ENCODE data around the gene WFDC10B.
"Not testable (repeated sequence)": the region's sequence is repeated elsewhere in the genome, so short reads cannot be mapped to it uniquely, and the experiment has no call there.

Gene WFDC10B

DNA sequence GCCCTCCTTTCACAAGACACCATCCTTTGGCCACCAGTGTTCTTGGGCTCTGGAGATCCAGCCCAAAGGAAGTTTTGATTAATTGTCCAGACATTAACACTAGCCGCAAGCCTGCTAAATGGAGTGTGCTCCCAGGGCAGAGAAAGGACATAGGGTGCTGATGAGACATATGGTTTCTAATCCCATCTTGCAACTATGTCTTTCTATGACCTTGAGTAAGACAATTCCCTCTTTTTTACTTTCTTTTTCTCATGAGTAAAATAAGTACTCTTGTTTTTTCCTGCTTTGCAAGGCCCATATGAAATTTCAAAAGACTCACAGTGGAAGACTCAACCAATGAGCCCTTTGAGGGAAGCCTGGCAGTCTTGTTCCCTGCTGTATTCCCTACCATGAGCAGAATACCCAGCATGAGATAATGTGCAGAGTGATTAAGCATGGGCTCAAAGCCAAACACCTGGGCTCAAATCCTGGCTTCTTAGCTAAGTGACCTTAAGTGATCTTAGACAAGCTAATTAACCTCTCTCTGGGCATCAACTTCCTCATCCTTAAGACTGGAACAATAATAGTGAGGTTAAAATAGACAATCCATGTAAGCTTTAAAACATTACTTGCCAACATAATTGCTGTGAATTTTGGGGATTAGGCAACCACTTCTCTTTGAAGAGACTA is at the start of gene WFDC10B:
TSS of gene WFDC10B (minus strand) at position 51 of the 669 bp plus-strand sequence. CDS start 19,027 bp downstream, outside the sequence.
- DNase-seq (ENCODE audit: low read depth in 2 of 3, low spot score in 1 of 3): no peak

GRCh38 chr20:45752746-45753145 is 47.9 kb upstream of the WFDC10B start:
- DNase-seq (ENCODE audit: low read depth in 2 of 3, low spot score in 1 of 3): no peak

DNA sequence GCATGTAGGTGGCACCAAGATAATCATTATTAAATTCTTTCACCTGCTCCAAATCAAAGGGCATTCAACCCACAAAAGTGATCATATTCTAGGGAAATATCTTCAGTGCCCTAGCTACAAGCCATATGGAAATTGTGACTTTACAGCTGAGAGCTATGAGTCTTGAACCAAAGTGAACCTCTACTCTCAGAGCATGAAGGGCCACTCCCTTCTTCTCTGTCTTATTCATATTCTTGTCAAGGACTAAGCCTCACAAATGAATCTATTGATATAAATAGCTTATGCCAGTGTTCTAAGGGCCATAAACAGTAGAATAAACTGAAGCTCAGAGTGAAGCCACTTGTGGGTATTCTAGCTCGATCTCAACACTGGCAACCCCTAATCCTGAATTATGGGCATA is 46.9 kb upstream of the WFDC10B start:
- DNase-seq (ENCODE audit: low read depth in 2 of 3, low spot score in 1 of 3): no peak

- no peak for DNase-seq (ENCODE audit: low read depth in 2 of 3, low spot score in 1 of 3)
Measured at GRCh38 chr20:45745015-45745414, 40.2 kb upstream of the WFDC10B start.

GRCh38 chr20:45742596-45742995 is 37.8 kb upstream of the WFDC10B start:
- no peak for DNase-seq (ENCODE audit: low read depth in 2 of 3, low spot score in 1 of 3)

DNA sequence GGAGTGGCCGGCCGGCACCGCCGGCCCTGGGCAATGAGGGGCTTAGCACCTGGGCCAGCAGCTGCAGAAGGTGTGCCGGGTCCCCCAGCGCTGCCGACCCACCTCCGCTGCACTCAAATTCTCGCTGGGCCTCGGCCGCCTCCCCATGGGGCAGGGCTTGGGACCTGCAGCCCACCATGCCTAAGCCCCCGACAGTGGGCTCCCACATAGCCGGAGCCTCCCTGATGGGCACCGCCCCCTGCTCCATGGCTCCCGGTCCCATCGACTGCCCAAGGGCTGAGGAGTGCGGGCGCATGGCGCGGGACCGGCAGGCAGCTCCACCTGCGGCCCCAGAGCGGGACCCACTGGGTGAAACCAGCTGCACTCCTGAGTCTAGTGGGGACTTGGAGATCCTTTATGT is 31.2 kb upstream of the WFDC10B start:
- DNase-seq (ENCODE audit: low read depth in 2 of 3, low spot score in 1 of 3): no peak

DNA sequence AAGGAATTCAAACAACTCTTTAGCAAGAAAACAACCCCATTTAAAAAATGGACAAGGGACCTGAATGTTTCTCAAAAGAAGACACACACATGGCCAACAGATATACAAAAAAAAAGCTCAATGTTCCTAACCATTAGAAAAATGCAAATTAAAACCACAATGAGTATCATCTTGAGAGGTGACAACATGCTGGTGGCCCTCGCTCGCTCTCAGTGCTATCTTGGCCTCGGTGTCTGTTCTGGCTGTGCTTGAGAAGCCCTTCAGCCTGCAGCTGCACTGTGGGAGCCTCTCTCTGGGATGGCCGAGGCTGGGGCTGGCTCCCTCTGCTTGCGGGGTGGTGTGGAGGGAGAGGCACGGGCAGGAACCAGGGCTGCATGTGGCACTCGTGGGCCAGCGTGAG is 30.7 kb upstream of the WFDC10B start:
- no peak for DNase-seq (ENCODE audit: low read depth in 2 of 3, low spot score in 1 of 3)

GRCh38 chr20:45732199-45732598 is 27.4 kb upstream of the WFDC10B start:
- no peak for DNase-seq (ENCODE audit: low read depth in 2 of 3, low spot score in 1 of 3)

DNA sequence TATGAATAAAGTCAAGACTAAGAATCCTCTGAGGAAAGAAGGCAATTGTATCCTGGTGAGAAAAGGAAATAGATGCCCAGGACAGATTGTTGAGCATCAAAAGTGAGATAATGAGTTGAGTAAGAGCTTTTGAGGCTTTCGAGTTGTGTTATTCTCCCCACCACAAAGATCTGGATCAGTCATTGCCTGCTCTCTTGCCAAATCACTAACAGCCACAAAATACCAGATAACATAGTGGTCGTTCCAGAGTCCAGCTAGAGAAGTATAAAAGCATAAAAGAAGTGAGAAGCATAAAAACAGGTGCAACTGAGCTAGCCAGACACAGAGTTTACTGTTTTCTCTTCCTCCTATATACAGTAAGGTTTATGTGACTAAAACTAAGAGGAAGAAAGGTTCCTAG is 22.2 kb upstream of the WFDC10B start:
- DNase-seq (ENCODE audit: low read depth in 2 of 3, low spot score in 1 of 3): no peak

- DNase-seq (ENCODE audit: low read depth in 2 of 3, low spot score in 1 of 3): no peak
Measured at GRCh38 chr20:45725134-45725533, 20.3 kb upstream of the WFDC10B start.

- no peak for DNase-seq (ENCODE audit: low read depth in 2 of 3, low spot score in 1 of 3)
Measured at GRCh38 chr20:45722047-45722446, 17.2 kb upstream of the WFDC10B start, which contains the start of gene SPINT4. Gene SPINT4, plus strand, starts transcription at chr20:45722347. Its CDS starts 21 bp downstream, at chr20:45722368.

- not testable (repeated sequence) for DNase-seq (ENCODE audit: low read depth in 2 of 3, low spot score in 1 of 3)
Measured at GRCh38 chr20:45716141-45716688, 11.4 kb upstream of the WFDC10B start.

DNA sequence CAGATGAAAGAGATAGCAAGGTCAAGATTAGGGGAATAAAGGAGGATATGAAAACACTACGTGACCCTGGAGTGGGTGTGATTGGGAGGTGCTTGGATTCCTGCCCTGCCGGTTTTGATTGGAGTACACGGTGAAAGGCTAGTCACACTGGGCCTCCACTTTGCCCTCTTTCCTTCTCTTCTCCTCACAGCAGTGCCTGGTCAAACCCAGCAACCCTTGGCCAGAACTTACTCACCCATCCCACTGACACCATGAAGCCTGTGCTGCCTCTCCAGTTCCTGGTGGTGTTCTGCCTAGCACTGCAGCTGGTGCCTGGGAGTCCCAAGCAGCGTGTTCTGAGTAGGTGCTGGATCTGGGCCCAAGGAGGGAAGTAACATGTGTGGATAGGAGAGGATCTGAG is 2.9 kb downstream of the WFDC10B start, which contains the start of gene WFDC13:
TSS of gene WFDC13 (plus strand) at position 166 of the 400 bp plus-strand sequence. CDS start at position 252, 86 bp downstream.
- DNase-seq (ENCODE audit: low read depth in 2 of 3, low spot score in 1 of 3): no peak

DNA sequence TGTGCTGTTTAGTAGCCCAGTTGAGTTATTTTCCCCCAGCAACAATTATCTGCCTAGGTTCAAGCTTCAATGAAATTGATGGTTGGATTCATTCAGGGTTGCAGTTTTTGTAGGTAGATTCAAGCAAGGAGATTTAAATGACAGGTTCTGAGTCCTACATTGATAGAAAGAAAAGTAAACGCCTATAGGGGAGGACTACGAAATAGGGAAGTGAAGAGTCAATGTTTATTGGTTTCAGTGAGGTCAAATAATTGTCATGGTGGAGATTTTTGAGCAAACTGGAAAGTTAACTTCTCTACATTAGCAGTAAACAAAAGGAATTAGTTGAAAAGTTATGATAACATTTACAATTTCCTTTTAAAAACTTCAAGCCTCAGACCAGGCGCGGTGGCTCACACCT is 3.7 kb downstream of the WFDC10B start:
- no peak for DNase-seq (ENCODE audit: low read depth in 2 of 3, low spot score in 1 of 3)

GRCh38 chr20:45695496-45695895 is 9.3 kb downstream of the WFDC10B start:
- no peak for DNase-seq (ENCODE audit: low read depth in 2 of 3, low spot score in 1 of 3)

GRCh38 chr20:45693346-45693745 is 11.5 kb downstream of the WFDC10B start:
- DNase-seq (ENCODE audit: low read depth in 2 of 3, low spot score in 1 of 3): not testable (repeated sequence)

GRCh38 chr20:45685896-45686295 is 18.9 kb downstream of the WFDC10B start:
- DNase-seq (ENCODE audit: low read depth in 2 of 3, low spot score in 1 of 3): no peak

GRCh38 chr20:45679650-45680049 is 25.2 kb downstream of the WFDC10B start:
- no peak for DNase-seq (ENCODE audit: low read depth in 2 of 3, low spot score in 1 of 3)

GRCh38 chr20:45672765-45673164 is 32.1 kb downstream of the WFDC10B start:
- no peak for DNase-seq (ENCODE audit: low read depth in 2 of 3, low spot score in 1 of 3)

- DNase-seq (ENCODE audit: low read depth in 2 of 3, low spot score in 1 of 3): no peak
Measured at GRCh38 chr20:45670139-45670538, 34.7 kb downstream of the WFDC10B start, which contains the start of gene WFDC11. Gene WFDC11, minus strand, starts transcription at chr20:45670239. Its CDS starts 19,639 bp downstream, at chr20:45650600.

DNA sequence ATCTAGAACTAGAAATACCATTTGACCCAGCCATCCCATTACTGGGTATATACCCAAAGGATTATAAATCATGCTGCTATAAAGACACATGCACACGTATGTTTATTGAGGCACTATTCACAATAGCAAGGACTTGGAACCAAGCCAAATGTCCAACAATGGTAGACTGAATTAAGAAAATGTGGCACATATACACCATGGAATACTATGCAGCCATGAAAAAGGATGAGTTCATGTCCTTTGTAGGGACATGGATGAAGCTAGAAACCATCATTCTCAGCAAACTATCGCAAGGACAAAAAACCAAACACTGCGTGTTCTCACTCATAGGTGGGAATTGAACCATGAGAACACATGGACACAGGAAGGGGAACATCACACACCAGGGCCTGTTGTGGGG is 47.8 kb downstream of the WFDC10B start:
- DNase-seq (ENCODE audit: low read depth in 2 of 3, low spot score in 1 of 3): not testable (repeated sequence)

GRCh38 chr20:45651726-45652125 is 53.1 kb downstream of the WFDC10B start:
- DNase-seq (ENCODE audit: low read depth in 2 of 3, low spot score in 1 of 3): not testable (repeated sequence)
